Activated T-cell treated with anti-CD3 and anti-CD28 coated beads for 1 hour (primary cell): Measurements from ENCODE around the gene PTPN13.

ENCODE experiments used
- DNase-seq: peaks from one replicate; pipeline ENCODE4 v3.0.0-alpha.2; 2020; ENCODE audit warnings: low read depth

The PTPN13 gene

DNA sequence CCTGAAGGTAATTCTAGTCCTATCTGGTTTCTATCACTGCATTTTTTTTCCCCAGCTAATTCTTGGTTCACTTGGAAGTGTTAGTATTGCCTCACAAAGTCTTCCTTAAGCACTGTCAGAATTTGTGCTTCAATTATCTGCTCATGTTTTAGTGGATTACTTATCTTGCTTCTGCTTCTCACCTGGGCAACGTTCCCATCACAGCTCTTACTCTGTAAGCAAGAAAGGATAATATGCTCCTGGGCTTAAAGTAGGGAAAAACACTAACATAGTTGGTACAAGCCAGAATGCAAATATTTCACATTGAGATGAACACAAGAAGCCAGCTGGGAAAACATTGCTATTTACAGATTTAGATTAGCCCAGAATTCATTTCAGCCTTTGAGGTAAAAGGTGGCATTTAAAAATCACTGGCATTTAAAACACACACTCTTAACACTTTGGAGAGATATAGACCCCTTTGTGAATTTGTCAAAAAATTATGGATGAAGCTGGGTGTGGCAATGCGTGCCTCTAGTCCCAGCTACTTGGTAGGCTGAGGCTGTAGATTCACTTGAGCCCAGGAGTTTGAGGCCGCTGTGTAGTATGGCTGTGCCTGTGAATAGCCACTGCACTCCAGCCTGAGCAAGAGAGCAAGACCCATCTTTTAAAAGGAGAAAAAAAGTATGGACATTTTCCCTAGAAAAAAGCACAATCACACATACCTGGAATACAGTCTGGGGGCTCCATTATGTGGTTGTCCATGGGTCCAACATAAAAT is 6.6 kb upstream of the PTPN13 start:
- no peak for DNase-seq

DNA sequence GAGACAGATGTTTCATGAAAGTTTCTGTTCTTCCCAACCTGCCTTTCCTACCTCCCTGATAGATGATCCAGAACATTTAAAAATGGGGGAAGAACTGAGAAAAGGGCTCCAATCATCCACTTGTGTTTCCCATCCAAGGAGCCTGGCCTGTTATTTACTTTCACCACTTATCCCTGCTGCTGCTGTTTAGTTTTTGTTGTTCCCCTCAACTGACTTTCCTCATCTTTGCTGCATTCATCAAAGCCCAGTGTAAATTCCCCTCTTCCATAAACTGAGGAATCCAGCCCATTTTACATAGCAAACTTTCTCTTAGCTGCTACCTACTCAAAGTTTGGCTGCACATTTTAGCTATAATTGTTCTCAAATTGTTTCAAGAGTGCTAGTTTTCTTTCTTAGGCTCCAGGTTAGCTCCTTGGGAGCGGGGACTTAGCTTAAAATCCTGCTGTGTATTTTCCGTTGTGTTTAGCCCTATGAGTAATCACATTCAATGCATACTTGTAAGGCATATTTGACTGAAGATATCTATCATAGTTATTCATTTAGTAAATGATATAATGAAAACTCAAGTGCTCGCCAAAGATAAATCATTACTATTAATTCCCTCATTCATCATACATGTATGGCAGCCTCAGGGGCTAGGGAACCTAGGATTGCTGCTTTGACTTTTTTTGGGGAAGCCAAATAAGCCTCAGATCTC is 1.4 kb upstream of the PTPN13 start:
- no peak for DNase-seq

DNA sequence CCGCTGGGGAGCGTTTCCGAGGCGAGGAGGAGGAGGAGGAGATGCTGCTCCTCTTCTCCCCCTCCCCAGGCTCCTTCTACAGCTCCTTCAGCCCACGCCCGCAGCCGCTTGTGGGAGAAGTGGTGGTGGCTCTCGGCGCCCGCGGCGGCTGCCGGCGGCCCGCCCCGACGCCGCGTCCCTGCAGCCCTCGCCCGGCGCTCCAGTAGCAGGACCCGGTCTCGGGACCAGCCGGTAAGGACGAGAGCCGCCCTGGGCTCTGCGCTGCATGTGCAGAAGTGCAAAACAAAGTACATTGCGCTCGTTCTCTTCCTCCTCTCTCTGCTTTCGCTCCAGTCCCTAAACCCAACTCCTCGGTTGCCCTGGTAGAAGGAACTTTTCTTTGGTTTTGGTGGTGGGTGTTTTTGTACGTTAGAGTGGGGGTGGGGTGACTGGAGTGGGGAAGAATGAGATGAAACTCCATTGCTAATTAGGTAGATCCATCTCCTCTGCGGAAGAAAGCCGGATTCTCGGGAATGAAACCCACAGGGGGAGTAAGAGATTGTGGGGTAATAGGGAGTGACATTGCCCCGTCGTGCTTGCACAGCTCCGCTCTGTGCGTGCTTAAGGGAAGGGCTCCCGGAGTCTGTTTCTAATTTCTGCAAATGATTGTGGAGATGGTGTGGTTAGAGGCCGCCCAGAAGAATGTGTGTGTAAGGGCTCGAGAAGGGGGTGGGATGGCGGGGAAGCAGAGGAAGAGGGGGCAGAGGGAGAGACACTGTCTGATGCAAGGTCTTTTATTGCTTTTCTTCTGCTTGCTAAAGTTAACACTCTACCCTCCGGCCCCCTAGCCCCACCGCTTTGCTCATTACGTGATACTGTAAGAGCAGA is 677 bp downstream of the PTPN13 start:
- DNase-seq: no peak

DNA sequence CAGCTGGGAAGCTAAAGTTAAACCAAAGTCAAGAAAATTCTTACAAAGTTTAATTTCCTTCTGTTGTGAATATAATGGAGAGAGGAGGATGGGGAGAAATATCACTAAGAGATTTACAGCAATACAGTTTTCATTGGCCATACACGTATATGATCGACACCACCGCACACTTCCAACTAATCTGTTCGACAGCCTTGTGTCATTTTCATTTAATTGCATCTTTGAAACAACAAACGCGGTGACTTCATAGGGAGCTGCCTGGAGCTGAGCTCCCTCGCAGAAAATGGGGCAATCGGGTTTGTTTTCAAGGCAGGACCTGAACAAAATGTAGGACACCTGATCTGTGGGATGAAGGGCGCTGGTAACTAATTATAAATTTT is 1.3 kb downstream of the PTPN13 start:
- DNase-seq: no peak

- no peak for DNase-seq
These were observed 2.7 kb downstream of the PTPN13 start for GRCh38 chr4:86596807-86597206.

- DNase-seq: no peak
These were observed 6.0 kb downstream of the PTPN13 start for GRCh38 chr4:86600007-86600653.

DNA sequence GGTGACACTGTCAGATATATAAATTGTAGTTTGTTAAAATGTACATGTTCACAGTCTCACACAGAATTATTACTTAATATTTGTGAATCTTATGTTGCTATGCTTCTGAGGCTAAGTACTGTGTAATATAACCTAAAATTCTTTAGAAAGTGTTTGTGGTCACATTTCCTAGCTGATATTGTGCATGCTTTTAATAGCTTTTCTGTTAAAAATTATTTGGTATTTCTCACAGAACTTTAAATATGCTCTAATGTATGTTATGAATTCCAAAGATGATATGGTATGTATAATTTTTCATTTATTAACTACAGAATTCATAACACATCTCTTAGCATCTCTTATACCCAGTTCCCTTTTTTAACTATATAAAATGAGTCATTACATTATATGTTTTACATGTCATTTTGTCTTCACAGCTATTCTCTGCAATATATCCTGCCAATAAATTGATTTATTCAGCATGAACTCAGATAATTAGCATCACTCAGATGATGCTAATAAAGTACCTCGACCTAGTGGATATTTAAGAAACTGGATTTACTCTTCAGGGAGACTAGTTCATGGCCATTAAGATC is 9.3 kb downstream of the PTPN13 start:
- DNase-seq: no peak

- DNase-seq: no peak
These were observed 12.7 kb downstream of the PTPN13 start for GRCh38 chr4:86606809-86607208.

GRCh38 chr4:86608757-86609375 is 14.8 kb downstream of the PTPN13 start:
- DNase-seq: no peak

GRCh38 chr4:86611757-86612156 is 17.6 kb downstream of the PTPN13 start:
- no peak for DNase-seq

DNA sequence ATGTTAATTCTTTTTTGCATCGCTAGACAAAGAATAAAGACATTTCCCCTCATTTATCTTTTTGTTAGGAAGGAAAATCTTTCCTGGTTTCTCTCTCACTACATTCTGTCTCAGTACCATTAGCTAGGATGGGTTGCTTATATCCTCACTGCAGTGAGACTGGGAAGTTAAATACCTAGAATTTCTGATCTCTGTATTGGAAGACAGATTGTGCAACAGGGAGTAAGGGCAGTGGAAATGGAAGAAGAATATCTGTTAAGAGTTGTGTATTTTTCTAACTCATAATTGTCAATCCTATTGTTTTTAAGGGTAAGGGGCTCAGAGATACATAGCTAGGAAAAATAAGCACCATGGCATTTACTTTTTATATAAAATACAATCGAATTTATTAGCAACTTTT is 19.6 kb downstream of the PTPN13 start:
- no peak for DNase-seq

- DNase-seq: no peak
These were observed 20.8 kb downstream of the PTPN13 start for GRCh38 chr4:86614865-86615264.

- no peak for DNase-seq
These were observed 21.4 kb downstream of the PTPN13 start for GRCh38 chr4:86615501-86615900.

GRCh38 chr4:86619656-86620055 is 25.5 kb downstream of the PTPN13 start:
- DNase-seq: no peak

- DNase-seq: no peak
These were observed 27.3 kb downstream of the PTPN13 start for GRCh38 chr4:86621435-86621834.

GRCh38 chr4:86626066-86626465 is 32.0 kb downstream of the PTPN13 start:
- no peak for DNase-seq

- no peak for DNase-seq
These were observed 33.5 kb downstream of the PTPN13 start for GRCh38 chr4:86627462-86628135.

DNA sequence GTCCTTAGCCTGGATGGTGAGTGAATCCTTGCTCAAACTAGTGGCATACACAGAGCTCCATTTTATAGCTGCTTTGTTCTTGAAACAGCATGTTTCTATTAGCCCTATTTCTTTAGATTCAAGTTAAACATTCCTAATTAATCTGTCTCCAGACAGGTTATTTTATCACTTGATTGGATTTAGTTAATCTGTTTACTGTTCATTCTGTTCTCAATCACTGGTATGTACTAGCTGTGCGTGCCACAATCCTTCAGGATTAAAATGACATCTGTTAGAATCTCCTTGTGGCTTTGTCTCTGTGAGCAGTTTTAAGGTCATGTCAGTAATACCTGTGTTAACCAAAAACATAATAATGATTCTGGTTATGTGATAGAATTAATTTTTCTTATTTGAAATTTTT is 36.5 kb downstream of the PTPN13 start:
- no peak for DNase-seq

DNA sequence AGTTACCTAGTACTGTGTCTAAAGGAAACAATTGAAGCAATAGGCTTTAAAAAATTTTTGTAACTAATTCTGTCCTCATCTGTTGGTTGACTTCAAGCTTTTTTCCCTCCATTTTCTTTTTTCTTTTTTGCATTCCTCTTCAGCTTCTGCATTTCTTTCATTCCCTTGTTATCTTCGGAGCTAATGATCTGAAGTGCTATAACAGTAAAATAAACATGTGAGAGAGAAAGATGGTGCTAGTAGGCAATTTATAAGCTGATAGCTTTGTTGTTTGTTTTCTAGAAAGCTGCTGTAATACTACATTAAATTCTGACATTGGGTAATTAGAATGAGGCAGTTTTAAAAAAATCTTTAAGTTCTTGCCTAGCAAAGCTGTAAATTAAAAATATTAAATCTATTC is 37.1 kb downstream of the PTPN13 start:
- no peak for DNase-seq

- no peak for DNase-seq
These were observed 39.7 kb downstream of the PTPN13 start for GRCh38 chr4:86633854-86634253.

DNA sequence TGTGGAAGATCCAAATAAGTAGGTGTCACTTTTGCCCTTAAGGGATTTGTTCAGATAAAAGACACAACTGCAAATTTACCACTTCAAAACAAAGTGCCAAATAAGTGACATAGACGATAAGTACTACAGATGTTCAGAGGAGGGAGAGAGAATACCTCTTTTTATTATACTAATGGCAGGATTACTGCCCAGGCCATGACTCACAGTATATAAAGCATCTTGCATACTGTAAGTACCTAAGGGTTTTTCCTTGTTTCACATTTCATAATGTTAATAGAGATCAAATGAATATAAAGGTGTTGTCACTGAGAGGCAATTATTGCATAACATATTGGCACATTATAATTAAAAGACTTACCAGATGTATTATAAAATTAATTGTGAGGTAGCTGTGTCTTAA is 46.4 kb downstream of the PTPN13 start:
- DNase-seq: no peak
